H1 (cell line): ENCODE measurements around the gene ANKFN1. TPM values are rescaled to one million over a fixed set of nuclear protein-coding genes. Genes with fewer than 3 reads are reported as not detected.

Experiments used
- CTCF ChIA-PET: fragments of 300-600 bp; sonication (Branson Sonifier 250); formaldehyde crosslinking; loops from one replicate; lab custom pipeline; 2021; ENCODE audit not compliant: partially characterized antibody; lab: Charles Lee
- POLR2A ChIA-PET: fragments of 300-600 bp; sonication (Branson Sonifier 250); formaldehyde crosslinking; loops from one replicate; lab custom pipeline; 2021; ENCODE audit warnings: inconsistent platforms; ENCODE audit not compliant: partially characterized antibody; lab: Charles Lee
- DNase-seq, 2 experiments: peaks; one replicate each; pipeline versions ENCODE4 v3.0.0 to v3.0.0-alpha.2; 2010 to 2022; ENCODE audit warnings: low spot score in 2 of 2, low read depth in 1 of 2, mixed read lengths in 1 of 2
- FAIRE-seq: peaks from 2 replicates; lab custom pipeline; 2011; peaks lifted over from hg19 to GRCh38; lab: Jason Lieb, UNC
- H2AFZ ChIP-seq: 2 replicates; pipeline ENCODE4 v1.8.1; 2012; ENCODE audit warnings: low read length, inconsistent platforms
- H2AK5ac ChIP-seq: 2 replicates; pipeline ENCODE4 v1.6.1; 2013; ENCODE audit warnings: low read depth, low read length
- H2BK120ac ChIP-seq: replicated peaks from 2 replicates; pipeline ENCODE3; 2013; ENCODE audit warnings: low read depth, low read length, inconsistent platforms
- H2BK12ac ChIP-seq: 2 replicates; pipeline ENCODE4 v1.6.1; 2013; ENCODE audit warnings: low read depth, low read length
- H2BK15ac ChIP-seq: 2 replicates; pipeline ENCODE4 v1.6.1; 2013; ENCODE audit warnings: low read length
- H2BK20ac ChIP-seq: 2 replicates; pipeline ENCODE4 v1.6.1; 2013; ENCODE audit warnings: low read length
- H2BK5ac ChIP-seq: 2 replicates; pipeline ENCODE4 v1.6.1; 2013; ENCODE audit warnings: low read depth, low read length
- H3K14ac ChIP-seq: 2 replicates; pipeline ENCODE4 v1.6.1; 2013; ENCODE audit warnings: inconsistent platforms; ENCODE audit not compliant: insufficient read length
- H3K18ac ChIP-seq: 2 replicates; pipeline ENCODE4 v1.6.1; 2013; ENCODE audit warnings: low read length; ENCODE audit errors: extremely low read depth
- H3K23ac ChIP-seq: 2 replicates; pipeline ENCODE4 v1.6.1; 2013; ENCODE audit warnings: inconsistent platforms; ENCODE audit not compliant: insufficient read length
- H3K23me2 ChIP-seq: 2 replicates; pipeline ENCODE4 v1.6.1; 2013; ENCODE audit warnings: low read depth, low read length
- H3K27ac ChIP-seq: 2 replicates; pipeline ENCODE4 v1.6.1; 2011; ENCODE audit warnings: low read depth, low read length, inconsistent platforms
- H3K27me3 ChIP-seq, 4 experiments: replicated peaks in 1 of 4; 1 replicate in 1 of 4; 2 replicates in 3 of 4; pipeline versions ENCODE4 v1.6.1 to v1.8.1; 2011 to 2013; ENCODE audit warnings: low read length in 3 of 4, mild to moderate bottlenecking in 3 of 4, inconsistent platforms in 2 of 4, mixed read lengths in 2 of 4, moderate library complexity in 1 of 4; ENCODE audit not compliant: control insufficient read depth in 3 of 4, insufficient read depth in 3 of 4; ENCODE audit errors: extremely low read depth in 1 of 4
- H3K36me3 ChIP-seq, 4 experiments: 2 replicates each; pipeline versions ENCODE4 v1.6.1 to v1.8.1; 2011 to 2013; ENCODE audit warnings: mild to moderate bottlenecking in 4 of 4, low read length in 3 of 4, moderate library complexity in 2 of 4, control low read depth in 1 of 4, inconsistent platforms in 1 of 4; ENCODE audit not compliant: insufficient read depth in 4 of 4, control insufficient read depth in 2 of 4
- H3K4ac ChIP-seq: replicated peaks from 2 replicates; pipeline ENCODE3; 2013; ENCODE audit warnings: low read length, low read depth, mixed read lengths, inconsistent platforms; ENCODE audit not compliant: insufficient read length
- H3K4me1 ChIP-seq, 4 experiments: replicated peaks in 1 of 4; 1 replicate in 1 of 4; 2 replicates in 3 of 4; pipeline versions ENCODE4 v1.6.1 to v1.8.1; 2011 to 2013; ENCODE audit warnings: low read length in 3 of 4, inconsistent platforms in 2 of 4, mixed read lengths in 1 of 4; ENCODE audit not compliant: insufficient read depth in 4 of 4, control insufficient read depth in 3 of 4
- H3K4me2 ChIP-seq, 2 experiments: 2 replicates each; pipeline versions ENCODE4 v1.6.1 to v1.8.1; 2011 to 2013; ENCODE audit warnings: low read depth in 2 of 2, low read length in 2 of 2, control low read depth in 1 of 2, inconsistent platforms in 1 of 2, mild to moderate bottlenecking in 1 of 2; ENCODE audit not compliant: insufficient read depth in 1 of 2
- H3K4me3 ChIP-seq, 4 experiments: fragments of 200-600, 300-600 bp in 1 of 4; sonication (generic), shearing (Covaris generic), sonication (Bioruptor Twin) in 1 of 4; 2 replicates each; pipeline versions ENCODE4 v1.5.1 to v1.8.1; 2011 to 2016; ENCODE audit warnings: low read length in 4 of 4, low read depth in 3 of 4, control low read depth in 2 of 4, inconsistent platforms in 2 of 4, mild to moderate bottlenecking in 2 of 4, mixed read lengths in 1 of 4, moderate library complexity in 1 of 4; ENCODE audit not compliant: insufficient read depth in 2 of 4; ENCODE audit errors: extremely low read depth in 1 of 4
- H3K56ac ChIP-seq: replicated peaks from 2 replicates; pipeline ENCODE3; 2013; ENCODE audit warnings: low read depth, mild to moderate bottlenecking, mixed read lengths, low read length, inconsistent platforms; ENCODE audit not compliant: insufficient read length
- H3K79me1 ChIP-seq: 2 replicates; pipeline ENCODE4 v1.6.1; 2013; ENCODE audit warnings: low read depth, low read length, control low read depth
- H3K79me2 ChIP-seq, 2 experiments: 2 replicates each; pipeline versions ENCODE4 v1.6.1 to v1.8.1; 2012 to 2013; ENCODE audit warnings: low read length in 2 of 2, mild to moderate bottlenecking in 2 of 2, inconsistent platforms in 1 of 2; ENCODE audit not compliant: insufficient read depth in 2 of 2, control insufficient read depth in 1 of 2
- H3K9ac ChIP-seq, 4 experiments: replicated peaks in 1 of 4; 1 replicate in 1 of 4; 2 replicates in 3 of 4; pipeline versions ENCODE4 v1.6.1 to v1.8.1; 2011 to 2013; ENCODE audit warnings: low read depth in 3 of 4, low read length in 3 of 4, control low read depth in 2 of 4, mild to moderate bottlenecking in 2 of 4, moderate library complexity in 2 of 4, inconsistent platforms in 1 of 4; ENCODE audit errors: extremely low read depth in 1 of 4
- H3K9me3 ChIP-seq, 2 experiments: 2 replicates each; pipeline versions ENCODE4 v1.6.1 to v1.8.1; 2012 to 2013; ENCODE audit warnings: mild to moderate bottlenecking in 2 of 2, moderate library complexity in 2 of 2, control low read depth in 1 of 2, inconsistent platforms in 1 of 2, low read depth in 1 of 2, low read length in 1 of 2, mixed read lengths in 1 of 2; ENCODE audit not compliant: insufficient read depth in 2 of 2
- H4K20me1 ChIP-seq, 2 experiments: replicated peaks in 1 of 2; 2 replicates each; pipeline versions ENCODE3 to v1.8.1; 2011 to 2013; ENCODE audit warnings: inconsistent platforms in 2 of 2, low read length in 2 of 2, mild to moderate bottlenecking in 1 of 2; ENCODE audit not compliant: insufficient read depth in 2 of 2, control insufficient read depth in 1 of 2
- H4K5ac ChIP-seq: 2 replicates; pipeline ENCODE4 v1.6.1; 2013; ENCODE audit warnings: low read length, low read depth, mixed read lengths, inconsistent platforms; ENCODE audit not compliant: insufficient read length
- H4K8ac ChIP-seq: 2 replicates; pipeline ENCODE4 v1.8.0; 2013; ENCODE audit warnings: mild to moderate bottlenecking, moderate library complexity, low read length, inconsistent platforms; ENCODE audit not compliant: insufficient read depth; ENCODE audit errors: extremely low read depth
- H4K91ac ChIP-seq: replicated peaks from 2 replicates; pipeline ENCODE3; 2013; ENCODE audit warnings: low read length, mixed read lengths, inconsistent platforms; ENCODE audit not compliant: insufficient read length
- ATF2 ChIP-seq: IDR thresholded peaks from 2 replicates; pipeline ENCODE4 v1.6.1; 2012; ENCODE audit warnings: low read length, inconsistent platforms
- CBX5 ChIP-seq: fragments of 300-800, 300-1000 bp; sonication (generic); IDR thresholded peaks from 2 replicates; pipeline ENCODE4 v1.7.1; 2016; ENCODE audit warnings: antibody characterized with exemption, low read length, low read depth
- GTF2F1 ChIP-seq: IDR thresholded peaks from 2 replicates; pipeline ENCODE4 v1.6.1; 2012; ENCODE audit warnings: low read depth, low read length, improper control_type of control experiment, borderline replicate concordance
- JUN ChIP-seq: IDR thresholded peaks from 2 replicates; pipeline ENCODE4 v1.6.1; 2011; ENCODE audit warnings: low read depth, mild to moderate bottlenecking, improper control_type of control experiment, low read length
- KDM4A ChIP-seq: IDR thresholded peaks from one replicate; pipeline ENCODE4 v1.7.1; 2012; ENCODE audit warnings: low read depth, mild to moderate bottlenecking, moderate library complexity, low read length, inconsistent platforms; ENCODE audit not compliant: severe bottlenecking
- POLR2A ChIP-seq, 2 experiments: IDR thresholded peaks; 1 replicate in 1 of 2; 2 replicates in 1 of 2; pipeline ENCODE4 v1.6.1; 2011; ENCODE audit warnings: low read depth in 2 of 2, low read length in 2 of 2, mild to moderate bottlenecking in 2 of 2; ENCODE audit errors: control extremely low read depth in 1 of 2
- POLR2AphosphoS5 ChIP-seq: IDR thresholded peaks from 2 replicates; pipeline ENCODE4 v1.6.1; 2011; ENCODE audit warnings: low read depth, low read length
- POU5F1 ChIP-seq: IDR thresholded peaks from 2 replicates; pipeline ENCODE4 v1.6.1; 2011; ENCODE audit warnings: low read depth, mild to moderate bottlenecking, low read length, moderate library complexity
- RBBP5 ChIP-seq: IDR thresholded peaks from 2 replicates; pipeline ENCODE4 v1.7.1; 2012; ENCODE audit warnings: low read depth, mild to moderate bottlenecking, inconsistent platforms, low read length, moderate library complexity, borderline replicate concordance
- SAP30 ChIP-seq: fragments of 300-600 bp; sonication (generic); IDR thresholded peaks from 2 replicates; pipeline ENCODE4 v1.7.1; 2012; ENCODE audit warnings: low read length, moderate library complexity, mild to moderate bottlenecking, inconsistent platforms; ENCODE audit not compliant: insufficient read depth, insufficient replicate concordance
- SIN3A ChIP-seq, 2 experiments: IDR thresholded peaks in 1 of 2; conservative IDR thresholded peaks in 1 of 2; 2 replicates each; pipeline ENCODE4 v1.6.1; 2011 to 2012; ENCODE audit warnings: low read length in 2 of 2, improper control_type of control experiment in 1 of 2, low read depth in 1 of 2, mild to moderate bottlenecking in 1 of 2
- WGBS, 2 experiments: shearing (Covaris generic) in 1 of 2; methylation state at CpG; one replicate each; pipeline versions ENCODE4 v1.1.6 to v1.1.7; 2013 to 2015; ENCODE audit warnings: low lambda C conversion rate in 2 of 2, mixed read lengths in 2 of 2, inconsistent platforms in 1 of 2, low coverage in 1 of 2, missing lambda C conversion rate in 1 of 2; ENCODE audit not compliant: insufficient replicate concordance in 2 of 2, insufficient coverage in 1 of 2, insufficient read length in 1 of 2; ENCODE audit errors: extremely low coverage in 1 of 2, missing lambda C conversion rate in 1 of 2; 5-methylcytosine and 5-hydroxymethylcytosine counted together
- polyA plus RNA-seq, 7 experiments: library from polyadenylated mRNA; depleted of rRNA in 3 of 7; stranded (reverse) in 5 of 7; unstranded in 2 of 7; fragments of >200 nt in 5 of 7; fragments of 200-250 nt in 2 of 7; gene quantifications; 1 replicate in 5 of 7; 2 replicates in 1 of 7; 4 replicates in 1 of 7; pipeline versions ENCODE4 v1.2.1 to v1.2.3, GENCODE V29; 2011 to 2013; ENCODE audit warnings: missing spikeins in 2 of 7, mixed read lengths in 2 of 7
- total RNA-seq: library from RNA; stranded (reverse); fragmentation: NEBNext Ultra II Directional; extraction: Animal tissue kit (Norgen Biotek cat#: 25700); gene quantifications from 2 replicates; pipeline ENCODE4 v1.2.1, GENCODE V29; 2021
- TF ChIP-seq, protein P1 (sequence below): IDR thresholded peaks from 2 replicates; pipeline ENCODE4 v1.6.1; 2012; ENCODE audit warnings: inconsistent platforms

ANKFN1 gene
- total and polyA plus RNA-seq, 2 of the 8 experiments (the other 6 are each of a cell fraction or from before 2014, with no cell fraction given) = not detected

DNA sequence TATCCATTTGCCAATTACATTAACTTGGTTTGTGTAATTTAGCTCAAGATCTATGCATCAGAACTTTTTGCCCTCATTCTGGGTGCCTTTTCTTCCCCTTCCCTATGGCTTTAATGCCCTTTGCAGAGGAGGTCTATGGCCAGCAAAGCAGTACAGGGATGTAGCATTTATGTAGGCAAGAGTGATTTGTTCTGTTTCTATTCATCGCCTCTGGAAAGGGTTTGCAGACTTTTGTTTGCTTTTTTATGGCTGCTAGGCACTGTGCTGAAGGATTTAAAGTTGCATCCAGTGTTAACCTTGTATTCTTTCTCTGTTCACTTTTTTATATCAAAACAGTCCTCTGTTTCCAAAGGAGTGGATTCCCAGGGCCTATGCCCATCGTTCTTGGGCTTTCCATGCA lies 78.0 kb downstream of the ANKFN1 start:
- Histone ChIP-seq H3K4me1 (peaks cover 0 to 5% (median 0%) of the 10 kb centered on the region in 4 experiments; a peak in 1 of 7 replicates), H3K79me2 (no peaks in the 10 kb centered on the region), H3K79me1 (no peaks in the 10 kb centered on the region), H3K18ac (no peak overlapping the region), H2AK5ac (no peak overlapping the region), H3K4ac (no peak overlapping the region), H3K27ac (no peak overlapping the region), H3K36me3 (no peaks in the 10 kb centered on the region), H4K20me1 (no peaks in the 10 kb centered on the region), H3K9ac (no peak overlapping the region), H3K23me2 (no peaks in the 10 kb centered on the region), H2BK20ac (no peak overlapping the region), H4K8ac (no peak overlapping the region), H2BK5ac (no peak overlapping the region), H2AFZ (no peak overlapping the region), H4K5ac (no peak overlapping the region), H4K91ac (no peak overlapping the region), H3K56ac (no peak overlapping the region), H3K4me3 (no peak overlapping the region), H3K27me3 (no peaks in the 10 kb centered on the region), H2BK15ac (no peak overlapping the region), H2BK12ac (no peak overlapping the region), H3K23ac (no peak overlapping the region), H3K9me3 (no peaks in the 10 kb centered on the region), H3K4me2 (no peak overlapping the region), H2BK120ac (no peak overlapping the region), H3K14ac (no peak overlapping the region)
- no peak for FAIRE-seq
- no peak for DNase-seq
- ChIA-PET POLR2A (no interaction called here), CTCF (interaction anchor here (0.6 to 1.8 kb wide), 8 partner anchors 11 to 105 kb away, joined by 3 to 5 read pairs (median 3); no protein-coding TSS in a partner anchor)
- 95% methylated on average over 2 of the region's 2 CpGs; no CpG with 5 or more reads in 1 of the 2 experiments for WGBS, 2 experiments
- TF ChIP-seq JUN (no peak), POLR2A (IDR thresholded peaks at IDR 0.05; ENCODE audit: control extremely low read depth in 1 of 2, low read depth in 2 of 2, low read length in 2 of 2) (no peak), GTF2F1 (no peak), CBX5 (no peak), SIN3A (conservative IDR thresholded peaks at IDR 0.05 in 1 of 2, IDR thresholded peaks at IDR 0.05 in 1 of 2; ENCODE audit: low read depth in 1 of 2, low read length in 2 of 2) (no peak), POLR2AphosphoS5 (no peak), SAP30 (no peak), KDM4A (no peak), ATF2 (no peak), POU5F1 (no peak), RBBP5 (no peak)
- TF ChIP-seq, protein P1, sequence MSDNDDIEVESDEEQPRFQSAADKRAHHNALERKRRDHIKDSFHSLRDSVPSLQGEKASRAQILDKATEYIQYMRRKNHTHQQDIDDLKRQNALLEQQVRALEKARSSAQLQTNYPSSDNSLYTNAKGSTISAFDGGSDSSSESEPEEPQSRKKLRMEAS = no peak
